CD14-positive monocyte (primary cell): ENCODE results near the gene GSK3A. TPM values are rescaled to one million over a fixed set of nuclear protein-coding genes. Genes with fewer than 3 reads are reported as not detected.
A peak's percentile ranks its signal among the peaks of the same experiment; 100 is the strongest.

ENCODE experiments used
- DNase-seq, 3 donors: peaks; one replicate each; pipeline ENCODE4 v3.0.0-alpha.2; 2011 to 2022
- H2AFZ ChIP-seq: 2 replicates; pipeline ENCODE4 v1.6.0; 2012; ENCODE audit warnings: mild to moderate bottlenecking, low read depth, low read length, inconsistent platforms; ENCODE audit not compliant: insufficient read depth, poor library complexity, severe bottlenecking
- H3K27ac ChIP-seq, 2 donors: 1 replicate in 1 of 2; 2 replicates in 1 of 2; pipeline ENCODE4 v1.5.1; 2012 to 2013; ENCODE audit warnings: low read length in 2 of 2, control low read depth in 1 of 2, inconsistent platforms in 1 of 2, low read depth in 1 of 2, mild to moderate bottlenecking in 1 of 2
- H3K27me3 ChIP-seq, 2 donors: one replicate each; pipeline versions ENCODE4 v1.6.0 to v1.6.1; 2011 to 2013; ENCODE audit warnings: low read length in 2 of 2; ENCODE audit not compliant: control insufficient read depth in 2 of 2, insufficient read depth in 2 of 2
- H3K36me3 ChIP-seq, 2 donors: replicated peaks in 1 of 2; 1 replicate in 1 of 2; 2 replicates in 1 of 2; pipeline versions ENCODE4 v1.5.1 to v1.6.1; 2012 to 2013; ENCODE audit warnings: low read length in 2 of 2, control low read depth in 1 of 2, inconsistent platforms in 1 of 2, mild to moderate bottlenecking in 1 of 2; ENCODE audit not compliant: insufficient read depth in 2 of 2, control insufficient read depth in 1 of 2
- H3K4me1 ChIP-seq, 2 donors: 1 replicate in 1 of 2; 2 replicates in 1 of 2; pipeline versions ENCODE4 v1.5.1 to v1.6.1; 2012 to 2013; ENCODE audit warnings: low read length in 2 of 2, control low read depth in 1 of 2, inconsistent platforms in 1 of 2, mild to moderate bottlenecking in 1 of 2, moderate library complexity in 1 of 2; ENCODE audit not compliant: insufficient read depth in 2 of 2, control insufficient read depth in 1 of 2
- H3K4me2 ChIP-seq: replicated peaks from 2 replicates; pipeline ENCODE3; 2012; ENCODE audit warnings: low read length, moderate library complexity, mild to moderate bottlenecking; ENCODE audit not compliant: poor library complexity, severe bottlenecking; ENCODE audit errors: extremely low read depth
- H3K4me3 ChIP-seq, 3 experiments: fragments of 200-600 bp in 1 of 3; sonication (generic) in 1 of 3; replicated peaks in 1 of 3; 1 replicate in 2 of 3; 2 replicates in 1 of 3; pipeline ENCODE4 v1.5.1; 2011 to 2013; ENCODE audit warnings: low read length in 3 of 3, mild to moderate bottlenecking in 3 of 3, control low read depth in 2 of 3, low read depth in 2 of 3, inconsistent platforms in 1 of 3, moderate library complexity in 1 of 3
- H3K79me2 ChIP-seq: 2 replicates; pipeline ENCODE4 v1.6.0; 2012; ENCODE audit warnings: mild to moderate bottlenecking, control low read depth, inconsistent platforms, low read length, moderate library complexity; ENCODE audit not compliant: insufficient read depth
- H3K9ac ChIP-seq: 2 replicates; pipeline ENCODE4 v1.6.0; 2017; ENCODE audit warnings: low read length, mild to moderate bottlenecking; ENCODE audit not compliant: insufficient read depth, poor library complexity, severe bottlenecking
- H3K9me3 ChIP-seq, 2 donors: replicated peaks in 1 of 2; 1 replicate in 1 of 2; 2 replicates in 1 of 2; pipeline versions ENCODE4 v1.5.1 to v1.6.1; 2012 to 2013; ENCODE audit warnings: low read length in 2 of 2, control low read depth in 1 of 2; ENCODE audit not compliant: control insufficient read depth in 1 of 2, insufficient read depth in 1 of 2
- H4K20me1 ChIP-seq: 2 replicates; pipeline ENCODE4 v1.6.0; 2012; ENCODE audit warnings: mild to moderate bottlenecking, low read length, control low read depth, moderate library complexity; ENCODE audit not compliant: insufficient read depth
- H3K27ac Mint-ChIP-seq, 7 donors: one replicate each; pipeline ENCODE4 v1.8.0; 2020; ENCODE audit warnings: mild to moderate bottlenecking in 7 of 7, mixed read lengths in 7 of 7, moderate library complexity in 6 of 7, inconsistent platforms in 2 of 7
- H3K27me3 Mint-ChIP-seq, 3 donors: one replicate each; pipeline ENCODE4 v1.8.0; 2021 to 2022; ENCODE audit warnings: low read depth in 3 of 3, mild to moderate bottlenecking in 3 of 3, mixed read lengths in 3 of 3, moderate library complexity in 3 of 3, inconsistent platforms in 1 of 3
- H3K36me3 Mint-ChIP-seq, 2 donors: one replicate each; pipeline ENCODE4 v1.8.0; 2020; ENCODE audit warnings: mixed read lengths in 2 of 2, inconsistent platforms in 1 of 2, mild to moderate bottlenecking in 1 of 2
- H3K4me1 Mint-ChIP-seq: one replicate; pipeline ENCODE4 v1.8.0; 2020; ENCODE audit warnings: mild to moderate bottlenecking, mixed read lengths
- H3K4me3 Mint-ChIP-seq, 2 donors: one replicate each; pipeline ENCODE4 v1.8.0; 2020; ENCODE audit warnings: mild to moderate bottlenecking in 2 of 2, mixed read lengths in 2 of 2, moderate library complexity in 1 of 2
- H3K9me3 Mint-ChIP-seq, 7 donors: one replicate each; pipeline ENCODE4 v1.8.0; 2020 to 2022; ENCODE audit warnings: mixed read lengths in 7 of 7, mild to moderate bottlenecking in 6 of 7, moderate library complexity in 6 of 7, inconsistent platforms in 2 of 7
- WGBS: methylation state at CpG from one replicate; pipeline ENCODE4 v1.1.5; 2013; ENCODE audit warnings: missing lambda C conversion rate; ENCODE audit not compliant: insufficient coverage; 5-methylcytosine and 5-hydroxymethylcytosine counted together
- intact Hi-C, 2 donors: fragments of 100-400 bp; cut with micrococcal nuclease; formaldehyde crosslinking; loops; one replicate each; pipeline versions ENCODE4 v1.15.0 to v1.15.1; 2023
- polyA plus RNA-seq, 3 donors: library from polyadenylated mRNA; depleted of rRNA in 1 of 3; unstranded in 2 of 3; stranded (reverse) in 1 of 3; fragments of 300-500 nt in 2 of 3; fragments of >200 nt in 1 of 3; fragmentation: Illumina TruSeq in 2 of 3; gene quantifications; 1 replicate in 2 of 3; 2 replicates in 1 of 3; pipeline ENCODE4 v1.2.3, GENCODE V29; 2012 to 2021
- TF ChIP-seq, protein P1 (sequence below): fragments of 200-600 bp; IDR thresholded peaks from one replicate; pipeline ENCODE4 v1.8.0; 2022; ENCODE audit warnings: antibody characterized with exemption, mild to moderate bottlenecking

The GSK3A gene
- polyA plus RNA-seq, 3 donors = 12.3 to 47.2 (median 14.9) TPM

GRCh38 chr19:42250666-42251531 is 8.5 kb upstream of the GSK3A start:
- Histone ChIP-seq H3K79me2 (peaks cover 41% of the 10 kb centered on the region), H3K4me2 (peak overlapping the region; percentile 25), H2AFZ (no peak overlapping the region), H3K4me1 (peaks cover 34 to 39% of the 10 kb centered on the region in 2 donors), H3K36me3 (peaks cover 4 to 17% of the 10 kb centered on the region in 2 donors), H3K27me3 (no peaks in the 10 kb centered on the region), H3K4me3 (peak overlapping the region in 1 of 3 experiments; percentile 12), H3K9ac (no peak overlapping the region), H4K20me1 (peaks cover 68% of the 10 kb centered on the region), H3K27ac (no peak overlapping the region), H3K9me3 (no peaks in the 10 kb centered on the region)
- peaks cover 34% of the 10 kb centered on the region for H3K4me1 Mint-ChIP-seq
- peak overlapping the region in 2 of 7 donors; percentile 12 to 20 for H3K27ac Mint-ChIP-seq
- H3K4me3 Mint-ChIP-seq = peak overlapping the region; percentile 30 to 34
- H3K9me3 Mint-ChIP-seq = no peaks in the 10 kb centered on the region
- peaks cover 9 to 22% of the 10 kb centered on the region in 2 donors for H3K36me3 Mint-ChIP-seq
- peaks cover 2 to 6% (median 4%) of the 10 kb centered on the region in 3 donors for H3K27me3 Mint-ChIP-seq
- TF ChIP-seq, protein P1, sequence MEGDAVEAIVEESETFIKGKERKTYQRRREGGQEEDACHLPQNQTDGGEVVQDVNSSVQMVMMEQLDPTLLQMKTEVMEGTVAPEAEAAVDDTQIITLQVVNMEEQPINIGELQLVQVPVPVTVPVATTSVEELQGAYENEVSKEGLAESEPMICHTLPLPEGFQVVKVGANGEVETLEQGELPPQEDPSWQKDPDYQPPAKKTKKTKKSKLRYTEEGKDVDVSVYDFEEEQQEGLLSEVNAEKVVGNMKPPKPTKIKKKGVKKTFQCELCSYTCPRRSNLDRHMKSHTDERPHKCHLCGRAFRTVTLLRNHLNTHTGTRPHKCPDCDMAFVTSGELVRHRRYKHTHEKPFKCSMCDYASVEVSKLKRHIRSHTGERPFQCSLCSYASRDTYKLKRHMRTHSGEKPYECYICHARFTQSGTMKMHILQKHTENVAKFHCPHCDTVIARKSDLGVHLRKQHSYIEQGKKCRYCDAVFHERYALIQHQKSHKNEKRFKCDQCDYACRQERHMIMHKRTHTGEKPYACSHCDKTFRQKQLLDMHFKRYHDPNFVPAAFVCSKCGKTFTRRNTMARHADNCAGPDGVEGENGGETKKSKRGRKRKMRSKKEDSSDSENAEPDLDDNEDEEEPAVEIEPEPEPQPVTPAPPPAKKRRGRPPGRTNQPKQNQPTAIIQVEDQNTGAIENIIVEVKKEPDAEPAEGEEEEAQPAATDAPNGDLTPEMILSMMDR = no peak
- peak in 1 of 3 donors; percentile 30 for DNase-seq
- intact Hi-C loops = loop anchor here in 1 of 2 donors (5.0 kb wide), 2 partner anchors 34 to 36 kb away; partner anchors contain the start of gene DEDD2
- WGBS = 0% methylated on average over 2 of the region's 19 CpGs

DNA sequence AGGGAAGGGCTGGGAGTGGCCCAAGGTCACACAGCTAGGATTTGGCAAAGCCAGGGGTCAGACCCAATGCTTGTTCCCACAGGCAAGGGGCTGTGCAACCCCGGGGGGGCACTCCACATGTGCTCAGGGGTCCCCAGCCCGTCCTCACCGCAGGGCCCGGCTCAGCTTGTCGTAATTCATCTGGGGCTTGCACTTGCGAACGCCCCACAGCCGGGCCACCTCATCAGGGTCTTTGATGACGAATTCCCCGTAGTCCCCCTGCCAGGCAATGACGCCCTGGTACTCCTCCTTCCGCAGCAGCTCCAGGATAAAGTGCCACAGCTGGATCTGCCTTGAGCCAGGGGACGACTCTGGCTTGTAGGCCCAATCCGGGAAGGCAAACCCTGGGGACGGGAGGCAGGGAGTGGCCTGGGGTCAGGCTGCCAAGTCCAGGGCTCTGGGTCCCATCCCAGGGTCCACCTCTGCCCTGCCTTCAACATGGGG is 7.8 kb upstream of the GSK3A start:
- WGBS = 70% methylated on average over 15 of the region's 15 CpGs
- H4K20me1 ChIP-seq = peaks cover 68% of the 10 kb centered on the region
- Mint-ChIP-seq H3K9me3 (no peaks in the 10 kb centered on the region), H3K4me3 (no peak overlapping the region), H3K36me3 (peaks cover 9 to 22% of the 10 kb centered on the region in 2 donors), H3K27ac (peak overlapping the region in 2 of 7 donors; percentile 20 to 50), H3K4me1 (peaks cover 37% of the 10 kb centered on the region), H3K27me3 (peaks cover 0 to 4% (median 2%) of the 10 kb centered on the region in 3 donors)
- no peak for DNase-seq
- TF ChIP-seq, protein P1 = no peak
- intact Hi-C loops = loop anchor here in 1 of 2 donors (5.0 kb wide), 2 partner anchors 33 to 37 kb away; partner anchors contain the start of gene DEDD2
- no peak overlapping the region for H2AFZ ChIP-seq
- H3K9me3 ChIP-seq = no peaks in the 10 kb centered on the region
- peak overlapping the region; percentile 25 for H3K4me2 ChIP-seq
- peaks cover 27 to 32% of the 10 kb centered on the region in 2 donors for H3K4me1 ChIP-seq
- H3K79me2 ChIP-seq = peaks cover 41% of the 10 kb centered on the region
- no peak overlapping the region for H3K4me3 ChIP-seq
- peaks cover 4 to 17% of the 10 kb centered on the region in 2 donors for H3K36me3 ChIP-seq
- H3K27ac ChIP-seq = no peak overlapping the region
- H3K27me3 ChIP-seq = no peaks in the 10 kb centered on the region
- no peak overlapping the region for H3K9ac ChIP-seq
